Dendritic cell treated with granulocyte-macrophage colony-stimulating factor and Interleukin-4, amounts not matched to agents 40 ng/mL and 50 ng/mL, for 4 days (primary cell): Measurements from ENCODE around the gene PABPC1L2B.
"Not testable (repeated sequence)": the region's sequence is repeated elsewhere in the genome, so short reads cannot be mapped to it uniquely, and the experiment has no call there.

Experiments
- H3K27ac Mint-ChIP-seq: one replicate; pipeline ENCODE4 v1.8.0; 2022; ENCODE audit warnings: mild to moderate bottlenecking, mixed read lengths
- H3K27me3 Mint-ChIP-seq: one replicate; pipeline ENCODE4 v1.8.0; 2022; ENCODE audit warnings: mild to moderate bottlenecking, mixed read lengths
- H3K36me3 Mint-ChIP-seq: one replicate; pipeline ENCODE4 v1.8.0; 2022; ENCODE audit warnings: low read depth, mixed read lengths
- H3K4me1 Mint-ChIP-seq: one replicate; pipeline ENCODE4 v1.8.0; 2022; ENCODE audit warnings: low read depth, mixed read lengths
- H3K4me3 Mint-ChIP-seq: one replicate; pipeline ENCODE4 v1.8.0; 2022; ENCODE audit warnings: mild to moderate bottlenecking, moderate library complexity, mixed read lengths
- H3K9me3 Mint-ChIP-seq: one replicate; pipeline ENCODE4 v1.8.0; 2022; ENCODE audit warnings: mixed read lengths
- intact Hi-C: fragments of 100-400 bp; cut with micrococcal nuclease; formaldehyde crosslinking; loops from one replicate; pipeline ENCODE4 v1.15.0; 2022

Gene PABPC1L2B

DNA sequence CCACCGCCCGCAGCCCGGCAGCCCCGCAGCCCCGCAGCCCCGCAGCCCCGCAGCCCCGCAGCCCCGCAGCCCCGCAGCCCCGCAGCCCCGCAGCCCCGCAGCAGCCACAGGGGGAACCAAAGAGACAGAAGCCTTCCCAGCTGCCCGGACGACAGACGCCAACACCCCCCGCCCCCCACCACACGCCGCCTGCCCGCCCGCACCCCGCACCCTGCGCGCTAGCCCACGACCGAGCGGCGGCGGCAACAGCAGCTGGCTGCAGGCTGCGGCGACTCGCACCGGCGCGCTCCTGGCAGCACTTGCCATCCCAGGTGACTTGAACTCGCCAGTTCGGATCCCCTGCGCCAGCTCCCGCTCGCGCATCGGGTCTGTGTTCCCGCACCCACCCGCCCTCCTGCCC, at the start of gene PABPC1L2B:
TSS of gene PABPC1L2B (plus strand) at position 207 of the 400 bp plus-strand sequence. CDS start 704 bp downstream, outside the sequence.
- H3K27ac Mint-ChIP-seq, intact Hi-C loops, H3K4me1 Mint-ChIP-seq, H3K27me3 Mint-ChIP-seq, H3K9me3 Mint-ChIP-seq, H3K4me3 Mint-ChIP-seq, H3K36me3 Mint-ChIP-seq: not testable (repeated sequence)

DNA sequence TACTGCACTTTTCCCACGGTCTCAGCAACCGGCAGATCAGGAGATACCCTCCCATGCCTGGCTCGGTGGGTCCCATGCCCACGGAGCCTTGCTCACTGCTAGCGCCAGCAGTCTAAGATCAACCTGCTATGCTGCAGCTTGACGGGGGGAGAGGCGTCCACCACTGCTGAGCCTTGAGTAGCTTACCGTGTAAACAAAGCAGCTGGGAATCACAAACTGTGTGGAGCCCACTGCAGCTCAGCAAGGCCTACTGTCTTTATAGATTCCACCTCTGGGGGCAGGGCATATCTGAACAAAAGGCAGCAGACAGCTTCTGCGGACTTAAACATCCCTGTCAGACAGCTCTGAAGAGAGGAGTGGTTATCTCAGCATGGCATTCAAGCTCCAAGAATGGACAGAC, 42.8 kb upstream of the PABPC1L2B start:
- intact Hi-C loops, H3K4me1 Mint-ChIP-seq, H3K9me3 Mint-ChIP-seq, H3K27me3 Mint-ChIP-seq, H3K36me3 Mint-ChIP-seq, H3K27ac Mint-ChIP-seq, H3K4me3 Mint-ChIP-seq: not testable (repeated sequence)

DNA sequence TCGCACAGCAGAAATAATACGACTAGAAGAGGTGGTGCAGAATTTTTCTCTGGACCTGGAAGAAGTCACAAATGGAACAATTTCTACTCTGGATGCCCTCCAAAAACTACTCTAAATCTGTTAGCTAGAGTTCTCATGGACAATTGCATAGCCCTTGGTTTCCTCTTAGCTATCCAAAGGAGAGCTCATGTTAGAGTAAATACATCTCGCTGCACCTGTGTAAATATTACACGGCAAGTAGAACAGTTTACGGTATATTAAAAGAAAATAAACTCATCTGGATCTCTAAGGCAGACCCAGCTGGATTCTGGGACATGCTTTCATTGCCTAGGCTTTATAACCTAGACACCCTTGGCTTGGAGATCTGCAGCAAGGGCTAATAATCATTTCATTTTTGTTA, 30.9 kb upstream of the PABPC1L2B start:
- intact Hi-C loops, H3K4me3 Mint-ChIP-seq, H3K27ac Mint-ChIP-seq, H3K36me3 Mint-ChIP-seq, H3K27me3 Mint-ChIP-seq, H3K9me3 Mint-ChIP-seq, H3K4me1 Mint-ChIP-seq: not testable (repeated sequence)

DNA sequence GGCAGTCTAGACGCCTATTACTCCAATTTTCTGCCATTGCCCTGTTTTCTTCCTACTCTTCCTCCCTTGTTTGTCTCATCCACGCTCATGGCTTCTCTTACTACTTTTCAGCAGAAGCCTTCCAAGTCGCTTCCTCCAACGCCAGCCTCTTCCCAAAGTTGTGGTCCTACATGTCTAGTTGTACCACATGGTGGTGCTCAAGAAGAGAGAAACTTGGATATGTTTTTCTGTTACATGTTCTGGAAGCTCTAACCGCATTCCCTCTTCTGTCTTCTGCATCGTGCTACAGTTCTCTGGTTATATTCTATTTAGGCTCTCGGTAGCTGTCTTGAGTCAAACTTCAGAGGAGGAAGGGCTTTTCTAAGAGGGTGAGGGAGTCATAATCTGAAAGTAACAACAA, 27.9 kb upstream of the PABPC1L2B start:
- intact Hi-C loops, H3K27me3 Mint-ChIP-seq, H3K4me3 Mint-ChIP-seq, H3K9me3 Mint-ChIP-seq, H3K36me3 Mint-ChIP-seq, H3K27ac Mint-ChIP-seq, H3K4me1 Mint-ChIP-seq: not testable (repeated sequence)

DNA sequence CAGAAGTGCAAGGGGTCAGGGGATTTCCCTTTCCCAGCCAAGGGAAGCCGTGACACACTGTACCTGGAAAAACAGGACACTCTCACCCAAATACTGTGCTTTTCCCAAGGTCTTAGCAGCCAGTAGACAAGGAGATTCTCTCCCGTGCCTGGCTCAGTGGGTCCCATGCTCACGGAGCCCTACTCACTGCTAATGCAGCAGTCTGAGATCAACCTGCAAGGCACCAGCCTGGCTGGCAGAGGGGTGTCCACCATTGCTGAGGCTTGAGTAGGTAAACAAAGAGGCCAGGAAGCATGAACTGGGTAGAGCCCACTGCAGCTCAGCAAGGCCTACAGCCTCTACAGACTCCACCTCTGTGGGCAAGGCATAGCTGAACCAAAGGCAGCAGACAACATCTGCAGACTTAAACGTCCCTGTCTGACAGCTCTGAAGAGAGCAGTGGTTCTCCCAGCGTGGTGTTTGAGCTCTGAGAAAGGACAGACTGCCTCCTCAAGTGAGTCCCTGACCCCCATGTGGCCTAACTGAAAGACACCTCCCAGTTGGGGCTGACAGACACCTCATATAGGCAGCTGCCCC, 21.8 kb upstream of the PABPC1L2B start:
- H3K27ac Mint-ChIP-seq, H3K4me3 Mint-ChIP-seq, H3K27me3 Mint-ChIP-seq, H3K4me1 Mint-ChIP-seq, intact Hi-C loops, H3K9me3 Mint-ChIP-seq, H3K36me3 Mint-ChIP-seq: not testable (repeated sequence)

DNA sequence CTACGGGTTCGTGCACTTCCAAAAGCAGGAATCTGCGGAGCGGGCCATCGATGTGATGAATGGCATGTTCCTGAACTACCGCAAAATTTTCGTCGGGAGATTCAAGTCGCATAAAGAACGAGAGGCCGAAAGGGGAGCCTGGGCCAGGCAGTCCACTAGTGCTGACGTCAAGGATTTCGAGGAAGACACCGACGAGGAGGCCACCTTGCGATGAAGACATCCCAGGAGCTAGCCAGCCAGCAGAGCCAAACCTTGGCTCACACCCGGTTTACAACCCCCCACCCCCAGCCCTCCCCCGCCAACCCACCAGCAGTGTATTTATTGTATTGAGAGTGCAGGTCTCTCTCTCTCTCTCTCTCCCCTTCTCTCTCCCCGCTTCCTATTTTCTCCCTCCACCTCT, 1.3 kb downstream of the PABPC1L2B start:
- H3K4me1 Mint-ChIP-seq, intact Hi-C loops, H3K27ac Mint-ChIP-seq, H3K4me3 Mint-ChIP-seq, H3K27me3 Mint-ChIP-seq, H3K36me3 Mint-ChIP-seq, H3K9me3 Mint-ChIP-seq: not testable (repeated sequence)

DNA sequence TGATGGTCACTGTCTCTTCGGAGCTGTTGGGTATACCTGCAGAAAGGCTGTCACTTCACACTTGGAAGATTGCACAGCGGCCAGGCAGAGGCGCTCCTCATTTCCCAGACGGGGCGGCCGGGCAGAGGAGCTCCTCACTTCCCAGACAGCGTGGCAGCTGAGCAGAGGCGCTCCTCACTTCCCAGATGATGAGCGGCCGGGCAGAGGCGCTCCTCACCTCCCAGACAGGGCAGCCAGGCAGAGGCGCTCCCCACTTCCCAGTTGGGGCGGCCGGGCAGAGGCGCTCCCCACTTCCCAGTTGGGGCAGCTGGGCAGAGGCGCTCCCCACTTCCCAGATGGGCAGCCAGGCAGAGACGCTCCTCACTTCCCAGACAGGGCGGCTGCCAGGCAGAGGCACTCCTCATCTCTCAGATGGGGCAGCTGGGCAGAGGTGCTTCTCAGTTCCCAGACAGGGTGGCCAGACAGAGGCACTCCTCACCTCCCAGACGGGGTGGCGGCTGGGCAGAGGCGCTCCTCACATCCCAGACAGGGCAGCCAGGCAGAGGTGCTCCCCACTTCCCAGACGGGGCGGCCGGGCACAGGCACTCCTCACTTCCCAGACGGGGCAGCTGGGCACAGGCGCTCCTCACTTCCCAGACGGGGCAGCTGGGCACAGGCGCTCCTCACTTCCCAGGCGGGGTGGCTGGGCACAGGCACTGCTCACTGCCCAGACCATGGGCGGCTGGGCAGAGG, 18.8 kb downstream of the PABPC1L2B start:
- Mint-ChIP-seq H3K36me3 (no peaks in the 10 kb centered on the region), H3K4me1 (no peaks in the 10 kb centered on the region), H3K9me3 (peaks cover 36% of the 10 kb centered on the region), H3K27me3 (no peaks in the 10 kb centered on the region), H3K4me3 (no peak overlapping the region), H3K27ac (no peak overlapping the region)
- intact Hi-C loops: no loop called here

GRCh38 chrX:73022093-73022445, 19.3 kb downstream of the PABPC1L2B start:
- H3K27me3 Mint-ChIP-seq, H3K27ac Mint-ChIP-seq, H3K36me3 Mint-ChIP-seq, H3K4me1 Mint-ChIP-seq, intact Hi-C loops, H3K4me3 Mint-ChIP-seq: not testable (repeated sequence)
- peaks cover 36% of the 10 kb centered on the region for H3K9me3 Mint-ChIP-seq

DNA sequence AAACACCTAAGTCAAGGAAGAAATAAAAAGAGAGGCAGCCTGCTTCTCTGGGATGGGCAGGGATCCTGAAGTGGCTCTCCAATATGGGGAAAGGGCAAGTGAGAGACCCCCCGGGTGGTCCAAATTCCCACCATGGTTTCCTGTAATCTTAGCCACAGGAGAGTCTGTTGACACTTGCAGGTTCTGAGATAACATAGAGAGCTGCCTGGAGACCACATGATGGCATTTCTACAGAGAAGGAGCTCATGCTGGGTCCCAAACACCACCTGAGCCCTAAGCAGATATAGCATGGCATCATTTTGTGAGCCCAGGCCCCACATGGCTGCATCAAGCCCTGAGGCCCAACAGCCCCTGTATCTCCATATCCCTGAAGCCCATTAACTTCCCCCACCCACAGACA, 26.1 kb downstream of the PABPC1L2B start:
- peaks cover 17% of the 10 kb centered on the region for H3K9me3 Mint-ChIP-seq
- no peak overlapping the region for H3K4me3 Mint-ChIP-seq
- H3K36me3 Mint-ChIP-seq: no peaks in the 10 kb centered on the region
- H3K27ac Mint-ChIP-seq: no peak overlapping the region
- intact Hi-C loops: no loop called here
- H3K27me3 Mint-ChIP-seq: no peaks in the 10 kb centered on the region
- no peaks in the 10 kb centered on the region for H3K4me1 Mint-ChIP-seq
